ENCODE results near the gene ODAD3.

- TF ChIP-seq POLR2A (IDR thresholded peaks at IDR 0.05; ENCODE audit: low read length) = no peak
- no peak for TF ChIP-seq GATA1 (IDR thresholded peaks at IDR 0.05; ENCODE audit: low read depth, low read length)
Measured at GRCh38 chr19:11479090-11479897, 44.4 kb upstream of the ODAD3 start.

All from erythroblast (primary cell).